ENCODE data around the gene DNAH11.
"Not testable (repeated sequence)": the region's sequence is repeated elsewhere in the genome, so short reads cannot be mapped to it uniquely, and the experiment has no call there.

DNAH11 gene

GRCh38 chr7:21778953-21779352 is 236.1 kb downstream of the DNAH11 start:
- DNase-seq: no peak

GRCh38 chr7:21782996-21783395 is 240.2 kb downstream of the DNAH11 start:
- no peak for DNase-seq

DNA sequence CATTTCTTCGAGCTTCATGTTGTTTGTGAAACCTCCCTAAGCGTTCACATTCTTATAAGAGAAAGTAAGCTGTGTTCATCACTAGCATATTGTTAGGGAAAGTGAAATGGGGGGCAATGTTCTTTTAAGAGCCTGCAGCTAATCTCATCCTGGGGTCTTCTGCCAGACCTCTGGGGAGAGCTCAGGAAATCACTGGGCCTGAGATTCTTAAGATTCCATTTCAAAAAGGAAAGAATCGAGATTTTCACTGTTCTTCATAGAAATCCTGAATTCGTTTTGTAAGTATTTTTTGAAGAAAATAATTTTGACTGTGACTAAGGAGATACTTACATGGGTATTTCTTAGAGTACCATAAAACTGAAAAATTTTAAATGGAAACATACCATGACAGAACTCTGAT is 242.2 kb downstream of the DNAH11 start:
- DNase-seq: no peak

- no peak for DNase-seq
Measured at GRCh38 chr7:21805791-21806190, 263.0 kb downstream of the DNAH11 start.

- no peak for DNase-seq
Measured at GRCh38 chr7:21806388-21806787, 263.5 kb downstream of the DNAH11 start.

DNA sequence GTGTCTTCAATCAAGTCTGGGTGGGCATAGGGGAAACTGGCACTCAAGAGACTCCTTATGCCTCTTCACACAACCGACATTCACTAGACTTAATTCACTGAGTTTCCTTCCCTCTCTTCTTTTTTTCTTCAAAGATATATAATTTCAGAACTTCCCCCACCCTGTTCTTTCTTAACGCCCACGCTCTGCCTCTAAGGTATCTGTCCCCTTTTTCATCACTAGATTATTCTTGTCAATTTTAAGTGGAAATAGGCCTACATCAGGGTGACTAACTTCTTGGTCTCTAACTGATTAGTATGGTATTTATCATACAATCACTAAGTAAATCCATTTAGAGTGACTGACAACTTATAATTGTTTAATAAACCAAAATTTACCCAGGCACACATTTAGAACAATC is 276.2 kb downstream of the DNAH11 start:
- no peak for DNase-seq

GRCh38 chr7:21828841-21829240 is 286.0 kb downstream of the DNAH11 start:
- no peak for DNase-seq

DNA sequence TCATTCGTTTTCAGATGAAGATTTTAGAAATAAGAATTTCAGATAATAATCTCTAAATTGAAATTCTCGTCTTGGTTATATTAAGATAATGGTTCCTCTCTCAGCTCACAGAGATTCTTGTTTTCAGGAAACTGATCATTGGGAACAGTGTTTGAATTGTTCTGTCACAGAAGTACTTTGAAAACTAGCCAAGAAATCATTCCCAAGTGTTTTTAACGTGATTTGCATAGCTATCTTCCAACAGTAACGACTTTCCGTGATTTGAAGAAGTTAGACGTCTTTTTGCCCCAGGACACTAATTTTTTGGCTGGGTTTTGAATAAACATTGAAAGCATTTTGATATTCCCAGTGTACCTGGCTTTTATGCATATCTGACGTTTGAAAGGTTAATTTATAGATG is 286.9 kb downstream of the DNAH11 start:
- DNase-seq: no peak

- DNase-seq: no peak
Measured at GRCh38 chr7:21844742-21845141, 301.9 kb downstream of the DNAH11 start.

DNA sequence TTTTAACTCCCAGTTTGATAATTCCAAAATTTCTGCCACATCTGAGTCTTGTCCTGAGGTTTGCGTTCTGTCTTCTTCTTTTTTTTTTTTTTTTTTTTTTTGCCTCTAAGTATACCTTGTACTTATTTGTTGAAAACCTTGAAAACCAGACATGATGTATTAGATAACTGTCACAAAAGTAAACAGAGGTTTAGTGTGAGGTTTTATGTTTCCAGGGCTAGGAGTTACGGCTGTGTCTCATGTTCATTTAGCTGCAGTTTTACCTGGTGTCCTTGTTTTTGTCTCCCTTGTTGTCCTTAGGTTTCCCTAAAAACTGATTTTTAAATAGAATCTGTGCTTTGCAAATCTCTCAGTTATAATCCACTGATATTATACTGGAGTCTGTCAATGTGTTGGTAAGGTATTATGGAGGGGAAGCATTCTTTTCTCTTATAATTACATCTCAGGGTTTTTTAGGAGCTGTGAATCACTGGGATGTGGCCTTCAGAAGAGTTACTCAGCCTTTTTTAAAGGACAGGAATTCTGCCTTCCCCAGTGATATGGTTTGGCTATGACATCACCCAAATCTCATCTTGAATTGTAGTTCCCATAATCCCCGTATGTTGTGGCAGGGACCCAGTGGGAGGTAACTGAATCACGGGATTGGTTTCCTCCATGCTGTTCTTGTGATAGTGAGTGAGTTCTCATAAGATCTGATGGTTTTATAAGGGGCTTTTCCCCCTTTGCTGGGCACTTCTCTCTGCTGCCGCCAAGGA is 307.9 kb downstream of the DNAH11 start:
- DNase-seq: no peak

DNA sequence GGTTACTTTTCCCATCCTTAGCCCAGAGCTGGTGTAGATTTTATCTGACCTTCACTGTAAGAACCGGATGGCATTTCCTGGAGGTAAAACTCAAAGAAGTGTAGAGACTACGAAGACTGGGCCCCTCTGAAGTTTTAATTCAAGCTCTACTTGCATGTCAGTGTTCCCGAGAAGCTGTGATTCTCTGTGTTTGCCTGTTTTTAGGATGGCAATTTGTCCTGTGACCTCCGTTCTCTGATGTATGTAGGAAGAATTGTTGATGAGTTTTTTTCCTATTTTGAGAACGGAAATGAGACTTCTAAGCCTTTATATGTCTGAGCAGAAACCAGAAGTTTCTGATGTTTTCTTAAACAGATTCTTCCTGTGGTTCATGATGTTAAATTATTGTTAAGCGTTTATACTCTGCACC is 308.7 kb downstream of the DNAH11 start:
- no peak for DNase-seq

DNA sequence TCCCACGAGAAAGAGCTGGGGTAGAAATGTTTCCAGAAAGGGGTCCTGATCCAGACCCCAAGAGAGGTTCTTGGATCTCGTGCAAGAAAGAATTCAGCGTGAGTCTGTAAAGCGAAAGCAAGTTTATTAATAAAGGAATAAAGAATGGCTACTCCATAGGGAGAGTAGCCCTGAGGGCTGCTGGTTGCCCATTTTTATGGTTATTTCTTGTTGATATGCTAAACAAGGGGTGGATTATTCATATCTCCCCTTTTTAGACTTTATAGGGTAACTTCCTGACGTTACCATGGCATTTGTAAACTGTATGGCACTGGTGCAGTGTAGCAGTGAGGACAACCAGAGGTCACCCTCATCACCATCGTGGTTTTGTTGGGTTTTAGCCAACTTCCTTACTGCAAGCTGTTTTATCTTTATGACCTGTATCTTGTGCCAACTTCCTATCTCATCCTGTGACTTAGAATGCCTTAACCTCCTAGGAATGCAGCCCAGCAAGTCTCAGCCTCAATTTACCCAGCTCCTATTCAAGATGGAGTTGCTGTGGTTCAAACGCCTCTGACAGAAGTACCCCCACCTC is 322.9 kb downstream of the DNAH11 start:
- DNase-seq: not testable (repeated sequence)

DNA sequence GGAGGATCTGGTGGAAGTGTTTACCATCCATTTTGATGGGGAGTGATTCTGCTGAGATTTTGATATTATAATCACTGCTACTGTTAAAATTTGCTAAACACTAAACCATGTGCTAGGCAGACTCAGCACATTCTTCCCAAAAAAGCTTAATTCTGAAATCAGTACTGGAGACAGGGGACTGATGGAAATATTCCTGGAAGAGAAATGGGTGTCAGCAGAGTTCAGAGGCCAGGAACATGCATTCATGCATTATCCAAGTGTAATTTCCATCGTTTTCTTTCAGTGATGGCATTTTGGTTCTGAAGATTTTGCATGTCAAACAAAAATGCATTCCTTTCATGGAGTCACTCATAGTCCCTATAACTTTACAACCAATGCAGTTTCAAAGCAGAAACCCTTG is 323.9 kb downstream of the DNAH11 start:
- DNase-seq: no peak

DNA sequence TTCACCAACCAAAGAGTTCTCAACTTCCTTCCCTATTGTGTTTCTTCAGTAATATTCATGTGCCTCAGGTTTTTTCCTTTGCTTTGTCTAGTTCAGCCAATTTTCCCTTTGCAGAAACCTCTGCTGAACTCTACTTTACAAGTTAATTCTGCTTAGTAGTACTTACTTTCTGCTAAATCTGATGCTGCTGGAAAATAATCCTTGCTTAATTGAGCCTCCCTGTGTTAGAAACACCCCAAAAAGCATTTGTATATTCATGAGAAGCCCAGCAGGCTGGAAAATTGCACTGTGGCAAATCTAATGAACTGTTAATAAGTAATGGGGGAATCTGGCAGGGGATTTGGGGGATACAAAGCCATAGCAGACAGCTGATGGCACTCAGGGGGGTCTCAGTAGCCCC is 324.4 kb downstream of the DNAH11 start:
- no peak for DNase-seq

DNA sequence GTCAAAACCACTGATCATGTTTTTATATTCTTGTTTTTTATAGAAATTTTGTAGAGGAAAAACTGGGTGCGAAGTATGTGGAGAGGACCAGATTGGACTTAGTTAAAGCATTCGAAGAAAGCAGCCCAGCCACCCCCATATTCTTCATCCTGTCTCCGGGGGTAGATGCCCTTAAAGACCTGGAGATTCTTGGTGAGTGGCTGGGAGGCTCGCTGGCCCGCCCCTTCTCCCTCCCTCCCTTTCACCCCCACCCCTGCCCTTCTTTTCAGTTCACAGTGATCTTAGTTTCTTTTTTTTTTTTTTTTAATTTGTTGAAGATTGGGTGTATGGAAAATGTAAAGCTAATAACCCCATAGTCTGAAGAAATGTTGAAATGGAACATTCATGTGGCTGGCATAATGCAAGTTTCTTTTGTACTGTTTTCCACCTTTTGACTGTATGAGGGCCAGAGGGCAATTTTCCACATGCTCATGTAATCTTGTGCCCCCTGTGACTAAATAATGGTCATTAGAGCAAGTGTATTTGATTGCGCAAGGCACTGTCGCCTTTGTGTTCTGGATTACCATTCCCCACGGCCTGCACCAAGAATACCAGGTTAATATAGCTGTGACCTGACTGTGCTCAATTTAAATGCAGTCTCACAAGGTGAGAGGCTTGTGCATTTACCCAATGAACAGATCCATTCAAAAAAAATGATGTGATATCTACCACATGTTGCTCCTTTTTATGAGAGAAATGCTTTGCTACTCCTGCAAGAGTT is 325.2 kb downstream of the DNAH11 start:
- DNase-seq: no peak

DNA sequence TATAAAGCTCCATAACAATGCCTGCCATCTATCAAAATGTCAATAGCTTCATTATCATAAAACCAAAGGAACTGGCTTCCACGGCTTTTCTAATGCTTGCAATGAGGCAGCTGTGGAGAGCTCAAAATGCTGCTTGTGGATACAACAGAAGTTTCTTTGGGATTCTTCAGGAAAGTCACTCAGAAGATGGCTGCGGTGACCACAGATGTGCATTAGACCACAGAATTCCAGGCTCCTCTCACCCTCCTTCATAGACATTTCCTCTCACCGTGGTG is 325.7 kb downstream of the DNAH11 start:
- DNase-seq: no peak

DNA sequence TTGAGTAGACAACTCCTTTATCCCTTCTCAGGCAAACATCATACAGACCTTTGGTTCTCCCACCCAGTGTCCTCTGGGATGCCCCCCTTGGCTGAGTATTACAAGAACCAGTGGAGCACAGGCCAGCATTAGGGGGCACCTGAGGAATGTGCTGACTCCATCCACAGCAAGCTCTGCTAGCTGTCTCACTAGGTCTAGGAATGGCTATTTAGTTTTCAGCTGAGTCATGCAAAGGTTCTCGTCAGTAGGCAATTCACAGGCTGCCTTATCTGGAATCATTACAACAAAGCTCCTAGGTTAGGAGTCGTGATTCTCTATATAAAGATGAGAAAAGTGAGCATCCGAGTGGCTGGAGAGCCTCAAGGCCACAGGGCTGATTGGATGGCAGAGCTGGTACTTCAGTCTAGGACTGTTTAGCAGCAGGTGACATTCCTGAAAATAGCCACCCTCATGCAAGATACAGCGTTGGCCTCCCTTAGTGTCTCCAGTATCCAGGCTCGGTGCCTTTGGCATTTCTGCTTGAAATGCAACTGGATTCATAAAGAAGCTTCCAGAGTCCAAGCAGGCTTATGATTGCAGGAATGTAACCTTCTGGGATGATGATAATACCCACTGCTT is 327.1 kb downstream of the DNAH11 start:
- no peak for DNase-seq

DNA sequence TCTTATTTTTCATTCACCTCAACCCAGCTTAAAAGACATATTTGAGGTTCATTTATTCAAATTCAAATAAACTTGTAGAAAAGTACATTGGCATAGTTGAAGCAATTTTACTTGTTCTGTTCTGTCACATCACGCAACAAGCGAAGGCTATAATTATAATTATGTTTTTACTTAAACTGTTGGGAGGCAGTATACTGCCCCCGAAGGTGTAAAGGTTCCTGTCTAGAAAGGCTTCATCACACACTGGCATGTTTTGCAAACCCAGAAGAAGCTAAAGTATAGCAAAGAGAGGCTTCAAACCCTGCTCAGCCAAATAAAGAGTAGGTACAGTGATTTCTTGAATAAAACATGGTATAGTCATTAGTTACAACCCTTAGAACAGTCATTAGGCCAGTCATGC is 340.2 kb downstream of the DNAH11 start:
- DNase-seq: no peak

GRCh38 chr7:21883501-21883900 is 340.7 kb downstream of the DNAH11 start:
- not testable (repeated sequence) for DNase-seq

- DNase-seq: no peak
Measured at GRCh38 chr7:21884496-21884895, 341.7 kb downstream of the DNAH11 start.

DNA sequence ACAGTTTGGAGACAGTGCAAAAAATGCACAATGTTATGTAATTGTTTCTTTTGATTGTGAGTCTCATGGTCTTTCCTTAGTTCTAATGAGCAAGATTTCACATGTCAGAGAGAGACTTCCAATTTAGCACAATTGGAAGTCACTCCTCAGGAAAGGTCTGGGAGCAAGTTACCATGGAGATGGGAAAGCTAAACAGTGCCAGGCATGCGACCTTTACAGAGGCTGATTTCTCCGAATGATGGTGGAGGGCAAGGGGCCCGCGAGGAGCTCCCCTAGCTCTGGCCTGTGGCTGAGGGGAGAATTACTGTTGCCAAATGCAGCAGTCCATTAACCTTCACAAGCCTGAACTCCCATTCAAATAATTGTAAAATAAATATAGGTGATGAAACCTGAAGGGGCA is 343.6 kb downstream of the DNAH11 start:
- no peak for DNase-seq

GRCh38 chr7:21887353-21887752 is 344.5 kb downstream of the DNAH11 start:
- DNase-seq: no peak

DNA sequence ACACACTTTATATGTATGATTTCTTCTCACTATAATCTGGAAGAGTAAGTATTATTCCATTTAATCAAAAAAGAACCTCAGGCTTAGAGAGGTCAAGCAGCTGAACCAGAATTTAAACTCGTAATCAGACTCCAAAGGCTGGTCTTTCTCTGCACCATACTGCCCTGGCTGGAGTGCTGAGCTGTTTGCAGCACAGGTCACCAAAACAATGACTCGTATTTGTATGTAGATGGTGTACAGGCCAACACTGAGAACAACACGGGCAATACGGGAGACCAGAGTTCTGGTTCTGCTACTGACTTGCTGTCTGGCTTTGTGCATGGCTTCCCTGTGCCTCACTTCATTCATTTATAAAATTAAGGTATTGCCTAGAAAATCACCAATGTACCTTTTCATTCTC is 344.9 kb downstream of the DNAH11 start:
- no peak for DNase-seq

GRCh38 chr7:21891291-21891690 is 348.5 kb downstream of the DNAH11 start:
- no peak for DNase-seq
